H9 (cell line): Measurements from ENCODE around the gene ACRV1. TPM values are rescaled to one million over a fixed set of nuclear protein-coding genes. Genes with fewer than 3 reads are reported as not detected.

Experiments used
- DNase-seq: peaks from one replicate; pipeline ENCODE4 v3.0.0-alpha.2; 2017
- H2AFZ ChIP-seq: one replicate; pipeline ENCODE4 v1.6.1; 2013; ENCODE audit warnings: mild to moderate bottlenecking, low read length, control low read depth, moderate library complexity
- H2AK5ac ChIP-seq: 2 replicates; pipeline ENCODE4 v1.6.1; 2013; ENCODE audit warnings: low read length, control low read depth, mixed read lengths; ENCODE audit not compliant: insufficient read length
- H2BK120ac ChIP-seq: one replicate; pipeline ENCODE4 v1.6.1; 2013; ENCODE audit warnings: low read depth, mild to moderate bottlenecking, low read length, control low read depth, inconsistent platforms; ENCODE audit not compliant: poor library complexity, severe bottlenecking
- H2BK12ac ChIP-seq: 2 replicates; pipeline ENCODE4 v1.6.1; 2013; ENCODE audit warnings: low read length, control low read depth, mixed read lengths, low read depth; ENCODE audit not compliant: insufficient read length
- H2BK15ac ChIP-seq: 2 replicates; pipeline ENCODE4 v1.6.1; 2013; ENCODE audit warnings: low read depth, low read length, control low read depth
- H2BK20ac ChIP-seq: one replicate; pipeline ENCODE4 v1.6.1; 2013; ENCODE audit warnings: low read depth, mild to moderate bottlenecking, low read length, control low read depth, inconsistent platforms; ENCODE audit not compliant: poor library complexity, severe bottlenecking
- H2BK5ac ChIP-seq: 2 replicates; pipeline ENCODE4 v1.6.1; 2013; ENCODE audit warnings: low read length, control low read depth, mixed read lengths; ENCODE audit not compliant: insufficient read length
- H3K14ac ChIP-seq: 2 replicates; pipeline ENCODE4 v1.6.1; 2013; ENCODE audit warnings: low read length, control low read depth; ENCODE audit not compliant: insufficient read depth
- H3K18ac ChIP-seq: 2 replicates; pipeline ENCODE4 v1.6.1; 2013; ENCODE audit warnings: low read depth, mild to moderate bottlenecking, mixed read lengths, low read length, control low read depth; ENCODE audit not compliant: insufficient read length
- H3K23ac ChIP-seq: 2 replicates; pipeline ENCODE4 v1.6.1; 2013; ENCODE audit warnings: low read length, control low read depth, mixed read lengths, low read depth; ENCODE audit not compliant: insufficient read length
- H3K23me2 ChIP-seq: 2 replicates; pipeline ENCODE4 v1.6.1; 2013; ENCODE audit warnings: low read depth, mild to moderate bottlenecking, mixed read lengths, low read length, control low read depth; ENCODE audit not compliant: insufficient read length, poor library complexity, severe bottlenecking
- H3K27ac ChIP-seq: 2 replicates; pipeline ENCODE4 v1.5.1; 2013; ENCODE audit warnings: low read length, control low read depth, mixed read lengths, low read depth; ENCODE audit not compliant: insufficient read length
- H3K27me3 ChIP-seq: 2 replicates; pipeline ENCODE4 v1.6.1; 2013; ENCODE audit warnings: low read length, control low read depth, inconsistent platforms; ENCODE audit not compliant: insufficient read depth
- H3K4ac ChIP-seq: 2 replicates; pipeline ENCODE4 v1.6.1; 2013; ENCODE audit warnings: low read depth, mild to moderate bottlenecking, control low read depth, inconsistent platforms, low read length, moderate library complexity
- H3K4me1 ChIP-seq: 2 replicates; pipeline ENCODE4 v1.6.1; 2013; ENCODE audit warnings: low read length, control low read depth, inconsistent platforms; ENCODE audit not compliant: insufficient read depth
- H3K4me2 ChIP-seq: 2 replicates; pipeline ENCODE4 v1.6.1; 2013; ENCODE audit warnings: low read length, control low read depth, mixed read lengths; ENCODE audit not compliant: insufficient read length, insufficient read depth
- H3K56ac ChIP-seq: 2 replicates; pipeline ENCODE4 v1.6.1; 2013; ENCODE audit warnings: low read depth, mild to moderate bottlenecking, mixed read lengths, low read length, control low read depth; ENCODE audit not compliant: insufficient read length
- H3K79me1 ChIP-seq: 2 replicates; pipeline ENCODE4 v1.6.1; 2013; ENCODE audit warnings: low read depth, mild to moderate bottlenecking, moderate library complexity, low read length, control low read depth, inconsistent platforms; ENCODE audit not compliant: insufficient read depth, poor library complexity, severe bottlenecking
- H3K79me2 ChIP-seq: 2 replicates; pipeline ENCODE4 v1.6.1; 2013; ENCODE audit warnings: low read length, control low read depth, inconsistent platforms; ENCODE audit not compliant: insufficient read depth
- H3K9ac ChIP-seq: 2 replicates; pipeline ENCODE4 v1.6.1; 2013; ENCODE audit warnings: low read length, control low read depth, mixed read lengths; ENCODE audit not compliant: insufficient read length; ENCODE audit errors: extremely low read depth
- H3K9me3 ChIP-seq: one replicate; pipeline ENCODE4 v1.6.1; 2013; ENCODE audit warnings: low read depth, low read length, inconsistent platforms; ENCODE audit not compliant: control insufficient read depth
- H3T11ph ChIP-seq: one replicate; pipeline ENCODE4 v1.6.1; 2013; ENCODE audit warnings: mild to moderate bottlenecking, low read length, control low read depth, inconsistent platforms
- H4K20me1 ChIP-seq: one replicate; pipeline ENCODE4 v1.6.1; 2013; ENCODE audit not compliant: control insufficient read depth, insufficient read length, insufficient read depth
- H4K5ac ChIP-seq: 2 replicates; pipeline ENCODE4 v1.6.1; 2013; ENCODE audit warnings: low read depth, mild to moderate bottlenecking, mixed read lengths, low read length, control low read depth; ENCODE audit not compliant: insufficient read length
- H4K8ac ChIP-seq: replicated peaks from 2 replicates; pipeline ENCODE4 v1.6.1; 2013; ENCODE audit warnings: low read length, control low read depth, mixed read lengths, low read depth; ENCODE audit not compliant: insufficient read length
- H4K91ac ChIP-seq: 2 replicates; pipeline ENCODE4 v1.6.1; 2013; ENCODE audit warnings: low read depth, mild to moderate bottlenecking, moderate library complexity, mixed read lengths, low read length, control low read depth; ENCODE audit not compliant: insufficient read length
- H3K27ac Mint-ChIP-seq, 3 experiments: 2 replicates in 2 of 3; 3 replicates in 1 of 3; pipeline ENCODE4 v1.8.0; 2020 to 2021; ENCODE audit warnings: mixed read lengths in 3 of 3, mild to moderate bottlenecking in 1 of 3, moderate library complexity in 1 of 3
- H3K27me3 Mint-ChIP-seq: 2 replicates; pipeline ENCODE4 v1.8.0; 2021; ENCODE audit warnings: low read depth, mild to moderate bottlenecking, moderate library complexity, mixed read lengths
- H3K36me3 Mint-ChIP-seq, 3 experiments: 2 replicates in 2 of 3; 3 replicates in 1 of 3; pipeline ENCODE4 v1.8.0; 2020 to 2021; ENCODE audit warnings: low read depth in 3 of 3, mixed read lengths in 3 of 3; ENCODE audit not compliant: insufficient read depth in 1 of 3
- H3K4me1 Mint-ChIP-seq, 2 experiments: 2 replicates each; pipeline ENCODE4 v1.8.0; 2020; ENCODE audit warnings: mixed read lengths in 2 of 2
- H3K4me3 Mint-ChIP-seq, 2 experiments: 2 replicates in 1 of 2; 3 replicates in 1 of 2; pipeline ENCODE4 v1.8.0; 2020 to 2021; ENCODE audit warnings: mild to moderate bottlenecking in 2 of 2, mixed read lengths in 2 of 2, moderate library complexity in 1 of 2
- H3K9me3 Mint-ChIP-seq, 2 experiments: 2 replicates in 1 of 2; 3 replicates in 1 of 2; pipeline ENCODE4 v1.8.0; 2020; ENCODE audit warnings: mild to moderate bottlenecking in 2 of 2, mixed read lengths in 2 of 2, moderate library complexity in 1 of 2
- WGBS: extraction: QIAGEN DNeasy Blood & Tissue Kit; methylation state at CpG from one replicate; pipeline ENCODE4 v1.1.7; 2013; ENCODE audit warnings: missing lambda C conversion rate, low lambda C conversion rate, mixed read lengths; ENCODE audit not compliant: insufficient read length; ENCODE audit errors: extremely low coverage; 5-methylcytosine and 5-hydroxymethylcytosine counted together
- total RNA-seq: library from RNA; stranded (reverse); gene quantifications from 2 replicates; pipeline ENCODE4 v1.2.1, GENCODE V29; 2021
- TF ChIP-seq, protein P1 (sequence below): fragments of 200-600 bp; sonication (generic); conservative IDR thresholded peaks from 3 replicates; pipeline ENCODE4 v1.8.0; 2021; ENCODE audit warnings: antibody characterized with exemption, mild to moderate bottlenecking

ACRV1 gene
- total RNA-seq, 1 experiment from 2014 or later: not detected

DNA sequence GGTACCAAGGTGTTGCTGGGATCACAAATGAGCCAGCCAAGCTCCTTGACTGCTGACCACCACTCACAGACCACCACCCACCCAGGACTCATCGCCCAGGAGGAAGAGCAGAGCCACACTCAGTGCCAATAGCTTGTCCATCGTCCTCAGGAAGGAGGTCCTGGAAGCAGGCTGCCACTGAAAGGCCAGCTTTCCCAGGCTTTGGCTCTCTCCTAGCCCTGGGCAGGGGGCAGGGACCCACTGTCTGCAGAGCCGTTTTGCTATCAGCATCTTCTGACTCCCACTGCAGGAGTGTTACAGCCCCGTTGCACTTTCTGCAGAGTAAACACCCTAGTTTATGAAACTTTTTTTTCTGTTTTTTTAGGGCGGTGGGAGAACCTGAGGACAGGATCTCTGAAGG lies 12.2 kb upstream of the ACRV1 start:
- Histone ChIP-seq H3K79me2 (no peaks in the 10 kb centered on the region), H2AK5ac (no peak overlapping the region), H3K18ac (no peak overlapping the region), H3K4me1 (no peaks in the 10 kb centered on the region), H4K8ac (no peak overlapping the region), H2BK5ac (no peak overlapping the region), H3K56ac (no peak overlapping the region), H2BK15ac (no peak overlapping the region), H2BK12ac (no peak overlapping the region), H3K27ac (no peak overlapping the region), H2BK20ac (no peak overlapping the region), H3K14ac (no peak overlapping the region), H4K20me1 (no peaks in the 10 kb centered on the region), H3K27me3 (no peaks in the 10 kb centered on the region), H3K4me2 (no peak overlapping the region), H4K5ac (no peak overlapping the region), H3K4ac (no peak overlapping the region), H3K9me3 (no peaks in the 10 kb centered on the region), H3K23me2 (no peaks in the 10 kb centered on the region), H3K79me1 (no peaks in the 10 kb centered on the region), H3K9ac (no peak overlapping the region), H3T11ph (no peak overlapping the region), H2BK120ac (no peak overlapping the region), H3K23ac (no peak overlapping the region), H2AFZ (no peak overlapping the region), H4K91ac (no peak overlapping the region)
- Mint-ChIP-seq H3K4me3 (no peak overlapping the region), H3K27ac (no peak overlapping the region), H3K4me1 (peaks cover 0 to 3% of the 10 kb centered on the region in 2 experiments; a peak in 1 of 4 replicates), H3K27me3 (no peaks in the 10 kb centered on the region), H3K9me3 (no peaks in the 10 kb centered on the region), H3K36me3 (peaks cover 4 to 6% (median 5%) of the 10 kb centered on the region in 3 experiments; a peak in 4 of 7 replicates)
- TF ChIP-seq, protein P1, sequence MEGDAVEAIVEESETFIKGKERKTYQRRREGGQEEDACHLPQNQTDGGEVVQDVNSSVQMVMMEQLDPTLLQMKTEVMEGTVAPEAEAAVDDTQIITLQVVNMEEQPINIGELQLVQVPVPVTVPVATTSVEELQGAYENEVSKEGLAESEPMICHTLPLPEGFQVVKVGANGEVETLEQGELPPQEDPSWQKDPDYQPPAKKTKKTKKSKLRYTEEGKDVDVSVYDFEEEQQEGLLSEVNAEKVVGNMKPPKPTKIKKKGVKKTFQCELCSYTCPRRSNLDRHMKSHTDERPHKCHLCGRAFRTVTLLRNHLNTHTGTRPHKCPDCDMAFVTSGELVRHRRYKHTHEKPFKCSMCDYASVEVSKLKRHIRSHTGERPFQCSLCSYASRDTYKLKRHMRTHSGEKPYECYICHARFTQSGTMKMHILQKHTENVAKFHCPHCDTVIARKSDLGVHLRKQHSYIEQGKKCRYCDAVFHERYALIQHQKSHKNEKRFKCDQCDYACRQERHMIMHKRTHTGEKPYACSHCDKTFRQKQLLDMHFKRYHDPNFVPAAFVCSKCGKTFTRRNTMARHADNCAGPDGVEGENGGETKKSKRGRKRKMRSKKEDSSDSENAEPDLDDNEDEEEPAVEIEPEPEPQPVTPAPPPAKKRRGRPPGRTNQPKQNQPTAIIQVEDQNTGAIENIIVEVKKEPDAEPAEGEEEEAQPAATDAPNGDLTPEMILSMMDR: no peak
- DNase-seq: no peak
- WGBS: no CpG with 5 or more reads among the region's 5 CpGs
